GM23338 (cell line): Measurements from ENCODE around the gene NAA16. TPM values are rescaled to one million over a fixed set of nuclear protein-coding genes. Genes with fewer than 3 reads are reported as not detected.

Experiments used
- ATAC-seq: fragments of 200-7000 bp; cut with Tn5 transposase; 3 replicates; pipeline ENCODE4 v1.9.1; 2020
- DNase-seq: peaks from one replicate; pipeline ENCODE4 v3.0.0-alpha.2; 2015; ENCODE audit warnings: low spot score
- H2AFZ ChIP-seq: fragments of 200-600 bp; sonication (generic); 2 replicates; pipeline ENCODE4 v1.8.0; 2016; ENCODE audit warnings: antibody characterized with exemption, mild to moderate bottlenecking, moderate library complexity
- H3F3A ChIP-seq: fragments of 200-600 bp; sonication (generic); replicated peaks from 2 replicates; pipeline ENCODE4 v1.8.0; 2017; ENCODE audit warnings: antibody characterized with exemption, mixed run types, low read depth
- H3K27ac ChIP-seq: fragments of 200-600 bp; sonication (generic); 2 replicates; pipeline ENCODE4 v1.6.1; 2016; ENCODE audit warnings: low read depth
- H3K27me3 ChIP-seq: fragments of 200-600 bp; sonication (generic); 2 replicates; pipeline ENCODE4 v1.8.0; 2016; ENCODE audit warnings: mild to moderate bottlenecking, mixed run types, moderate library complexity; ENCODE audit not compliant: insufficient read depth
- H3K36me3 ChIP-seq: fragments of 200-600 bp; sonication (generic); 2 replicates; pipeline ENCODE4 v1.8.0; 2016; ENCODE audit warnings: mild to moderate bottlenecking; ENCODE audit not compliant: insufficient read depth
- H3K4me1 ChIP-seq: fragments of 200-600 bp; sonication (generic); 2 replicates; pipeline ENCODE4 v1.8.0; 2016; ENCODE audit warnings: mild to moderate bottlenecking, moderate library complexity; ENCODE audit not compliant: insufficient read depth
- H3K4me2 ChIP-seq: fragments of 200-600 bp; sonication (generic); 2 replicates; pipeline ENCODE4 v1.7.1; 2017; ENCODE audit warnings: mixed run types
- H3K4me3 ChIP-seq: fragments of 200-600 bp; sonication (generic); 2 replicates; pipeline ENCODE4 v1.6.1; 2016; ENCODE audit warnings: mixed run types
- H3K79me2 ChIP-seq: fragments of 200-600 bp; sonication (generic); replicated peaks from 2 replicates; pipeline ENCODE4 v1.8.0; 2017; ENCODE audit warnings: mild to moderate bottlenecking; ENCODE audit not compliant: insufficient read depth
- H3K9me2 ChIP-seq: fragments of 200-600 bp; sonication (generic); 2 replicates; pipeline ENCODE4 v1.8.0; 2017; ENCODE audit not compliant: insufficient read depth
- H4K20me1 ChIP-seq: fragments of 200-600 bp; sonication (generic); replicated peaks from 2 replicates; pipeline ENCODE4 v1.8.0; 2017; ENCODE audit warnings: mild to moderate bottlenecking; ENCODE audit not compliant: insufficient read depth
- H3K27ac Mint-ChIP-seq: 2 replicates; pipeline ENCODE4 v1.8.0; 2020; ENCODE audit warnings: inconsistent platforms, mild to moderate bottlenecking, moderate library complexity, mixed read lengths
- H3K27me3 Mint-ChIP-seq: 3 replicates; pipeline ENCODE4 v1.8.0; 2022; ENCODE audit warnings: low read depth, mild to moderate bottlenecking, moderate library complexity, mixed read lengths, inconsistent platforms; ENCODE audit not compliant: insufficient read depth, poor library complexity
- H3K36me3 Mint-ChIP-seq: 3 replicates; pipeline ENCODE4 v1.8.0; 2021; ENCODE audit warnings: low read depth, mild to moderate bottlenecking, inconsistent platforms, moderate library complexity, mixed read lengths
- H3K4me1 Mint-ChIP-seq: 3 replicates; pipeline ENCODE4 v1.8.0; 2020; ENCODE audit warnings: mild to moderate bottlenecking, inconsistent platforms, mixed read lengths
- H3K4me3 Mint-ChIP-seq: 3 replicates; pipeline ENCODE4 v1.8.0; 2021; ENCODE audit warnings: moderate library complexity, mild to moderate bottlenecking, inconsistent platforms, mixed read lengths
- H3K9me3 Mint-ChIP-seq: 3 replicates; pipeline ENCODE4 v1.8.0; 2020; ENCODE audit warnings: moderate library complexity, mild to moderate bottlenecking, inconsistent platforms, mixed read lengths
- CTCF ChIP-seq, 2 experiments: fragments of 200-600 bp in 1 of 2; sonication (generic) in 1 of 2; conservative IDR thresholded peaks; 2 replicates each; pipeline versions ENCODE4 v1.5.1 to v1.6.1; 2016 to 2017; ENCODE audit warnings: antibody characterized with exemption in 2 of 2, low read depth in 2 of 2, mild to moderate bottlenecking in 2 of 2, moderate library complexity in 1 of 2
- EZH2phosphoT487 ChIP-seq: fragments of 200-600 bp; sonication (generic); IDR thresholded peaks from one replicate; pipeline ENCODE4 v1.8.1; 2018; ENCODE audit warnings: antibody characterized with exemption; ENCODE audit not compliant: unreplicated experiment
- NANOG ChIP-seq: IDR thresholded peaks from 2 replicates; pipeline ENCODE4 v1.6.1; 2016; ENCODE audit warnings: antibody characterized with exemption, borderline replicate concordance
- POLR2AphosphoS5 ChIP-seq: IDR thresholded peaks from 2 replicates; pipeline ENCODE4 v1.6.1; 2016; ENCODE audit warnings: antibody characterized with exemption, low read depth
- REST ChIP-seq: IDR thresholded peaks from one replicate; pipeline ENCODE4 v1.6.1; 2018; ENCODE audit warnings: antibody characterized with exemption; ENCODE audit not compliant: unreplicated experiment
- ZNF114 ChIP-seq: fragments of 250-450 bp; sonication (Bioruptor Pico); IDR thresholded peaks from 2 replicates; pipeline ENCODE4 v1.5.0; 2020; ENCODE audit warnings: mild to moderate bottlenecking, moderate library complexity
- long read RNA-seq: library from polyadenylated mRNA; unstranded; transcript quantifications from one replicate; pipeline ENCODE4 v2.0.0, GENCODE V29; 2020; ENCODE audit not compliant: unreplicated experiment
- polyA plus RNA-seq: library from polyadenylated mRNA; unstranded; fragments of >200 nt; fragmentation: Nextera tagmentation; extraction: Ambion mirVana; gene quantifications from 2 replicates; pipeline ENCODE4 v1.2.1, GENCODE V29; 2016
- total RNA-seq: library from RNA; depleted of rRNA; stranded (reverse); fragments of >200 nt; shearing (Covaris generic); gene quantifications from 2 replicates; pipeline ENCODE4 v1.2.3, GENCODE V29; 2014; rRNA removed
- TF ChIP-seq, protein P1 (sequence below): IDR thresholded peaks from 2 replicates; pipeline ENCODE4 v1.6.1; 2016; ENCODE audit warnings: antibody characterized with exemption

The NAA16 gene
- total RNA-seq, result 30.9 and 42.3 TPM in 2 replicates
- polyA plus RNA-seq, result 43.7 and 51.7 TPM in 2 replicates
- long read RNA-seq, partial matches to known transcripts, result 4 of 6 reads
- long read RNA-seq, other reads (novel, unspliced or antisense), result 2 of 6 reads

DNA sequence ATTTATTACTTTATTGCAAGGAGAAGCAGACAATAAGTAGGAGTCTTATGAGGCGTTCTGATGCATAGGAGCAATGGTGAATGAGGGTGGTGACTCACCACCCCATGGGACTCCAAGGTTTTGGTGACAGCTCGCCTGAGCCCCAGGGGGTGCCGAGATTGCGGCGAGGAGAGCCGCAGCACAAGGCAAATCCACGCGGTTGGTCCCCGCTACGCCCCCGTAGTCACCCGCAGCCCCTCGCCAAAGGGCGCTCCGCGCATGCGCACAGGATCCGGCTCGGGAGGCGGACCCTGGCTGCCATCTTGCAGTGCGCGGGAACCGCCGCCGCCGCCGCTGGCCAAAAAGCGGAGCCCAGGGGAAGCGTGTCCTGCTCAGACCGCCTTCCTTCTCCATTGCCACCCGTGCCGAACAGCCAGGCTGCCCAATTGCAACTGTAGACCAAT, at the start of gene NAA16:
NAA16 (plus strand) TSS at position 305 of the 443 bp plus-strand sequence. CDS start 262 bp downstream, outside the sequence.
- peaks cover 48% of the 10 kb centered on the region for H3K79me2 ChIP-seq
- Mint-ChIP-seq H3K4me3 (peak within 1 kb of the TSS; percentile 92), H3K36me3 (peaks cover 5% of the 10 kb centered on the region; the same call in 1 of the 3 replicates), H3K4me1 (peaks cover 30% of the 10 kb centered on the region), H3K27me3 (no peaks in the 10 kb centered on the region), H3K27ac (peak within 1 kb of the TSS; percentile 91), H3K9me3 (no peaks in the 10 kb centered on the region; the same call in 2 of the 3 replicates)
- no peak for TF ChIP-seq REST
- TF ChIP-seq POLR2AphosphoS5, result peak; percentile 91
- peak within 1 kb of the TSS; percentile 100 for H2AFZ ChIP-seq
- no peaks in the 10 kb centered on the region for H3K36me3 ChIP-seq
- H3K27ac ChIP-seq, result peak within 1 kb of the TSS; percentile 91
- peaks cover 31% of the 10 kb centered on the region for H3K4me1 ChIP-seq
- peak within 1 kb of the TSS; percentile 98 for H3K4me3 ChIP-seq
- ATAC-seq (peak; percentile 86), DNase-seq (peak; percentile 91)
- no peaks in the 10 kb centered on the region for H3K27me3 ChIP-seq
- H3K9me2 ChIP-seq, result no peaks in the 10 kb centered on the region
- peak within 1 kb of the TSS; percentile 84 for H3K4me2 ChIP-seq
- H3F3A ChIP-seq, result no peaks in the 10 kb centered on the region
- peaks cover 26% of the 10 kb centered on the region for H4K20me1 ChIP-seq

GRCh38 chr13:41263261-41263971, 47.7 kb upstream of the NAA16 start, which contains the start of gene MTRF1:
MTRF1 (minus strand) TSS chr13:41263576; CDS start chr13:41260907, 2,669 bp downstream.
- H3K9me3 Mint-ChIP-seq, result peaks cover 29% of the 10 kb centered on the region
- peaks cover 17% of the 10 kb centered on the region; the same call in 1 of the 2 replicates for H3K36me3 ChIP-seq
- peak within 1 kb of the TSS; percentile 77 for H2AFZ ChIP-seq
- H3K27me3 ChIP-seq, result no peaks in the 10 kb centered on the region
- 0 out of 2 replicates have a peak, but pooled peaks cover 5% of the 10 kb centered on the region for H3K4me1 ChIP-seq
- H3K4me3 Mint-ChIP-seq, result peak within 1 kb of the TSS; percentile 96
- H3K79me2 ChIP-seq, result 0 out of 2 replicates have a peak, but pooled peaks cover 5% of the 10 kb centered on the region
- H3K4me3 ChIP-seq, result peak within 1 kb of the TSS; percentile 74
- peak within 1 kb of the TSS; percentile 80 for H3K4me2 ChIP-seq
- peak within 1 kb of the TSS; percentile 96 for H3K27ac Mint-ChIP-seq
- no peaks in the 10 kb centered on the region for H3K9me2 ChIP-seq
- DNase-seq, result peak; percentile 88
- no peak within 1 kb of the TSS for H3K27ac ChIP-seq
- no peaks in the 10 kb centered on the region for H3K4me1 Mint-ChIP-seq
- no peaks in the 10 kb centered on the region for H3F3A ChIP-seq
- peaks cover 2% of the 10 kb centered on the region for H3K27me3 Mint-ChIP-seq
- no peaks in the 10 kb centered on the region for H4K20me1 ChIP-seq
- H3K36me3 Mint-ChIP-seq, result peaks cover 32% of the 10 kb centered on the region
- ATAC-seq, result peak; percentile 99
- TF ChIP-seq ZNF114 (CRISPR knock-in tag) (no peak), CTCF (conservative IDR thresholded peaks at IDR 0.05; ENCODE audit: low read depth in 2 of 2) (no peak), POLR2AphosphoS5 (peak; percentile 46; the same call in 1 of the 2 replicates), EZH2phosphoT487 (no peak), NANOG (no peak)
- TF ChIP-seq, protein P1, sequence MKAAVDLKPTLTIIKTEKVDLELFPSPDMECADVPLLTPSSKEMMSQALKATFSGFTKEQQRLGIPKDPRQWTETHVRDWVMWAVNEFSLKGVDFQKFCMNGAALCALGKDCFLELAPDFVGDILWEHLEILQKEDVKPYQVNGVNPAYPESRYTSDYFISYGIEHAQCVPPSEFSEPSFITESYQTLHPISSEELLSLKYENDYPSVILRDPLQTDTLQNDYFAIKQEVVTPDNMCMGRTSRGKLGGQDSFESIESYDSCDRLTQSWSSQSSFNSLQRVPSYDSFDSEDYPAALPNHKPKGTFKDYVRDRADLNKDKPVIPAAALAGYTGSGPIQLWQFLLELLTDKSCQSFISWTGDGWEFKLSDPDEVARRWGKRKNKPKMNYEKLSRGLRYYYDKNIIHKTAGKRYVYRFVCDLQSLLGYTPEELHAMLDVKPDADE, result peak; percentile 92
